Activated B cell treated with CpG ODN at 0.5 μM for 24 hours (primary cell): ENCODE results near the gene G0S2. TPM values are rescaled to one million over a fixed set of nuclear protein-coding genes. Genes with fewer than 3 reads are reported as not detected.

ENCODE experiments used
- ATAC-seq: fragments of 200-7000 bp; cut with Tn5 transposase; one replicate; pipeline ENCODE4 v1.10.0; 2021; ENCODE audit warnings: low read depth, mild to moderate bottlenecking, moderate library complexity
- CTCF ChIA-PET: fragments of 350-600 bp; sonication (Branson Sonifier 250); formaldehyde crosslinking; loops from one replicate; lab custom pipeline; 2021; ENCODE audit warnings: antibody characterized with exemption; lab: Charles Lee
- POLR2A ChIA-PET: fragments of 350-600 bp; sonication (Branson Sonifier 250); formaldehyde crosslinking; loops from one replicate; lab custom pipeline; 2021; ENCODE audit warnings: antibody characterized with exemption; lab: Charles Lee
- DNase-seq: peaks from one replicate; pipeline ENCODE4 v3.0.0; 2022
- H3K27ac Mint-ChIP-seq: one replicate; pipeline ENCODE4 v1.8.0; 2020; ENCODE audit warnings: mixed read lengths
- H3K27me3 Mint-ChIP-seq: one replicate; pipeline ENCODE4 v1.8.0; 2021; ENCODE audit warnings: mixed read lengths
- H3K36me3 Mint-ChIP-seq: one replicate; pipeline ENCODE4 v1.8.0; 2021; ENCODE audit warnings: low read depth, mixed read lengths
- H3K4me1 Mint-ChIP-seq: one replicate; pipeline ENCODE4 v1.8.0; 2021; ENCODE audit warnings: mixed read lengths
- H3K4me3 Mint-ChIP-seq: one replicate; pipeline ENCODE4 v1.8.0; 2020; ENCODE audit warnings: mild to moderate bottlenecking, mixed read lengths
- H3K9me3 Mint-ChIP-seq: one replicate; pipeline ENCODE4 v1.8.0; 2020; ENCODE audit warnings: mixed read lengths
- CTCF ChIP-seq: fragments of 200-600 bp; IDR thresholded peaks from one replicate; pipeline ENCODE4 v1.8.0; 2022; ENCODE audit warnings: antibody characterized with exemption, mild to moderate bottlenecking
- intact Hi-C: fragments of 100-400 bp; cut with micrococcal nuclease; formaldehyde crosslinking; loops from one replicate; pipeline ENCODE4 v1.15.1; 2024
- total RNA-seq: library from RNA; stranded (reverse); gene quantifications from 2 replicates; pipeline ENCODE4 v1.2.3, GENCODE V29; 2022

G0S2 gene
- total RNA-seq, 1 donor from 2014 or later, result 2.3 TPM

- POLR2A ChIA-PET, result no interaction called here
- CTCF ChIA-PET, result no interaction called here
- no peaks in the 10 kb centered on the region for H3K36me3 Mint-ChIP-seq
- H3K27ac Mint-ChIP-seq, result no peak overlapping the region
- peaks cover 13% of the 10 kb centered on the region for H3K27me3 Mint-ChIP-seq
- no peaks in the 10 kb centered on the region for H3K4me1 Mint-ChIP-seq
- peaks cover 4% of the 10 kb centered on the region for H3K9me3 Mint-ChIP-seq
- ATAC-seq, result no peak
- TF ChIP-seq CTCF, result no peak
- intact Hi-C loops, result no loop called here
- H3K4me3 Mint-ChIP-seq, result no peak overlapping the region
- DNase-seq, result no peak
Measured at GRCh38 chr1:209715314-209715713, 40.1 kb downstream of the G0S2 start.

GRCh38 chr1:209717818-209718217, 42.6 kb downstream of the G0S2 start:
- DNase-seq, result no peak
- TF ChIP-seq CTCF, result no peak
- ChIA-PET POLR2A (no interaction called here), CTCF (no interaction called here)
- H3K27ac Mint-ChIP-seq, result no peak overlapping the region
- H3K4me3 Mint-ChIP-seq, result no peak overlapping the region
- H3K27me3 Mint-ChIP-seq, result peaks cover 9% of the 10 kb centered on the region
- H3K4me1 Mint-ChIP-seq, result no peaks in the 10 kb centered on the region
- H3K36me3 Mint-ChIP-seq, result no peaks in the 10 kb centered on the region
- ATAC-seq, result no peak
- intact Hi-C loops, result no loop called here
- peaks cover 4% of the 10 kb centered on the region for H3K9me3 Mint-ChIP-seq

GRCh38 chr1:209720326-209720725, 45.1 kb downstream of the G0S2 start:
- Mint-ChIP-seq H3K27ac (no peak overlapping the region), H3K27me3 (peaks cover 3% of the 10 kb centered on the region)

GRCh38 chr1:209720826-209721225, 45.6 kb downstream of the G0S2 start:
- ATAC-seq (no peak), DNase-seq (no peak)
- H3K27ac Mint-ChIP-seq, result no peak overlapping the region
- H3K27me3 Mint-ChIP-seq, result peaks cover 3% of the 10 kb centered on the region
- H3K4me1 Mint-ChIP-seq, result no peaks in the 10 kb centered on the region
- no peak overlapping the region for H3K4me3 Mint-ChIP-seq
- ChIA-PET CTCF (no interaction called here), POLR2A (interaction anchor here (0.7 kb wide), 1 partner anchor 48 kb away, joined by 4 read pairs; no protein-coding TSS in a partner anchor)
- intact Hi-C loops, result no loop called here
- no peak for TF ChIP-seq CTCF
- no peaks in the 10 kb centered on the region for H3K36me3 Mint-ChIP-seq
- peaks cover 4% of the 10 kb centered on the region for H3K9me3 Mint-ChIP-seq

More at GRCh38 chr1:209720326-209720725, 45.1 kb downstream of the G0S2 start:
- DNase-seq (no peak), ATAC-seq (no peak)
- H3K9me3 Mint-ChIP-seq, result peaks cover 4% of the 10 kb centered on the region
- ChIA-PET POLR2A (no interaction called here), CTCF (no interaction called here)
- no peaks in the 10 kb centered on the region for H3K36me3 Mint-ChIP-seq
- intact Hi-C loops, result no loop called here
- H3K4me3 Mint-ChIP-seq, result no peak overlapping the region
- no peaks in the 10 kb centered on the region for H3K4me1 Mint-ChIP-seq
- no peak for TF ChIP-seq CTCF

- H3K36me3 Mint-ChIP-seq, result no peaks in the 10 kb centered on the region
- no peak overlapping the region for H3K27ac Mint-ChIP-seq
- H3K9me3 Mint-ChIP-seq, result peaks cover 4% of the 10 kb centered on the region
- TF ChIP-seq CTCF, result no peak
- no peak overlapping the region for H3K4me3 Mint-ChIP-seq
- ChIA-PET POLR2A (interaction anchor here (0.7 kb wide), 1 partner anchor 47 kb away, joined by 4 read pairs; no protein-coding TSS in a partner anchor), CTCF (no interaction called here)
- no peak for DNase-seq
- intact Hi-C loops, result no loop called here
- peaks cover 3% of the 10 kb centered on the region for H3K27me3 Mint-ChIP-seq
- no peaks in the 10 kb centered on the region for H3K4me1 Mint-ChIP-seq
- no peak for ATAC-seq
Measured at GRCh38 chr1:209721323-209721722, 46.1 kb downstream of the G0S2 start.
